ENCODE measurements around the gene PBX2. TPM values are rescaled to one million over a fixed set of nuclear protein-coding genes. Genes with fewer than 3 reads are reported as not detected.

Gene PBX2
- total and polyA plus RNA-seq, 2 of the 4 experiments (the other 2 are of a cell fraction): 17.7 to 56.8 TPM

GRCh38 chr6:32177183-32177787 is 12.7 kb downstream of the PBX2 start (continued):
- TF ChIP-seq USF2 (IDR thresholded peaks at IDR 0.05; ENCODE audit: low read depth, low read length) (no peak; the same call in 1 of the 2 replicates), RFX5 (IDR thresholded peaks at IDR 0.05; ENCODE audit: low read depth, low read length) (0 out of 2 replicates have a peak, but pooled peaks have one; percentile 9)
